Activated effector memory CD4-positive, alpha-beta T cell treated with anti-CD3 and anti-CD28 coated beads, Interleukin-2, amount 50 U/mL, for 16 hours (primary cell): Measurements from ENCODE around the gene NALCN.

ENCODE experiments used
- DNase-seq: peaks from one replicate; pipeline ENCODE4 v3.0.0-alpha.2; 2020

The NALCN gene

DNA sequence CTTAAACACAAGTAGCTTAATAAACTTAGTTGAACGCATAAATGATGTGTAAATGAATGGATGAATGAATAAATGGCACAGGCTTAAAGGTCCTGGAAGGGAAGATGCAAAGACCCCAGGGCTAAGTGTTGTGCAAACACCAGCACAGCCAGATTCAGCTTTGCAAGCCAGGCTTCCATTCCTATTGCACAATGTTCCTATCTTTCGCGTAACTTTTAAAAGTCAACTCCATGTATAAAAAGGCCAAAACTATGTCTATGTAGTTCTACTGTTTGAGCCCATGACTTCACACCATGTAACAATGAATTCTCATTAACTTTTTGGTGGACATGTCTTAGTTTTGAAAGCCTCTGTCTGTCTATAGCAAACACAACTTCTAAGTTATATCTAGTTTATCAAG lies 226.0 kb downstream of the NALCN start:
- no peak for DNase-seq

GRCh38 chr13:101185606-101186005 lies 230.7 kb downstream of the NALCN start:
- DNase-seq: no peak

DNA sequence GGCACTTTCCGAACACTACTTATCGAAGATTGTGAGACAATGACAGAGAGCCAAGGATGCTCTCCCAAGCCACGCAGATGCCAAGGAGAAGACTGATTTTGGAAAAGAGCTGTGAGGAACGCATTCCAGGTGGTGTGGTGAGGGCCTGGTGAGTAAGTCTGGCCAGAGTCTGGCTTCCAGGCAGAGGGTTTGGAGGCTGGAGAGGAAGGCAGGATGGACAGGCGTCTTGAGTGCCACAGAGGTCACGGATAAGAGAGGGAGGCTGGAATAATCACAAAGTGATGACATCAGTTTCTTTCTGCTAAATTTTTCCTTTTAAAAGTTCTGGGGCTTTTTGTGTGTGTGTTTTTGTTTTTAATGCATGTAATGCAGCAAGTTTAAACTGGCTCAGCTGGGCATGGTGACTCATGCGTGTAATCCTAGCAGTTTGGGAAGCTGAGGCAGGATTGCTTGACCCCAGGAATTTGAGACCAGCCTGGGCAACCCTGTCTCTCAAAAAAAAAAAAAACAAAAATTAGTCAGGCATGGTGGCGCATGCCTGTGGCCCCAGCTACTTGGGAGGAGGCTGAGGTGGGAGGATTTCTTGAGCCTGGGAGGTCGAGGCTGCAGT lies 235.1 kb downstream of the NALCN start:
- no peak for DNase-seq

- no peak for DNase-seq
These were observed 237.3 kb downstream of the NALCN start for GRCh38 chr13:101179021-101179420.

GRCh38 chr13:101178406-101178805 lies 237.9 kb downstream of the NALCN start:
- DNase-seq: no peak

GRCh38 chr13:101170306-101170705 lies 246.0 kb downstream of the NALCN start:
- DNase-seq: no peak

GRCh38 chr13:101157261-101157660 lies 259.0 kb downstream of the NALCN start:
- DNase-seq: no peak

DNA sequence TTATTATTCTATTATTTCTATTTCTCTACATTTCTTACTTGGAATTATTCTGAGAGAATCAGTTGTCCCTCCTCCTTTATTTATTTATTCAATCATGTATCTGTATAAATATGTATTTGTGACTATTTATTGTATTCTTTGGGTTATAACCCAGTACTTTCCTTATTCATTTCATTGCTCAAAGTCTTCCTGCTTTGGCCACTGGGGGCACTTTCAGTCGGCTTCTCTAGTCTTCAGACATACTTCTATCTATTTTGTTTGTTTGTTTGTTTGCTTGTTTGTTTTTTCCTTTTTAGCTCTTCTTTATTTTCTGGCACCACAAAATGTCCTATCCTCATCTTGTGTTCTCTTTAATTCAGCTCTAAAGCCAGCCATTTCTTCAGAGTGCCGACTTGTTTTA lies 260.4 kb downstream of the NALCN start:
- DNase-seq: no peak

DNA sequence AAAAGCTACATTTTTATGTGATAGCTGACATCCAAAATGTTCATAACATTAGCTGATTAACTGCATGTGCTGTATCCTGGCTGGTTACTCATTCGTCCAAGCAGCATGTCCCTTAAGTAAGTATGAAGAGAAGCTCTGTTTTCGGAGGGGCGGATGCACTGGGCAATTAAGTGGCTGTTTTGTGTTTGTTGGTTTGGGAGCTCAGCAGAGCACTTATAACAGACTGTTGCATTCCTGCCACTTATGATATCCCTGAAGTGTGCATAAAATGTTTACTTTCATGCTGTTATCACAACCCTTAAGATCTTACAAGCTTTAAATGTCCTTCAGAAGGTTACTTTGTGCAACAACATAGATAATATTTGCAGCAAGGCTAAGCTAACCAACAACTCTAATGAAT lies 264.1 kb downstream of the NALCN start:
- DNase-seq: no peak

DNA sequence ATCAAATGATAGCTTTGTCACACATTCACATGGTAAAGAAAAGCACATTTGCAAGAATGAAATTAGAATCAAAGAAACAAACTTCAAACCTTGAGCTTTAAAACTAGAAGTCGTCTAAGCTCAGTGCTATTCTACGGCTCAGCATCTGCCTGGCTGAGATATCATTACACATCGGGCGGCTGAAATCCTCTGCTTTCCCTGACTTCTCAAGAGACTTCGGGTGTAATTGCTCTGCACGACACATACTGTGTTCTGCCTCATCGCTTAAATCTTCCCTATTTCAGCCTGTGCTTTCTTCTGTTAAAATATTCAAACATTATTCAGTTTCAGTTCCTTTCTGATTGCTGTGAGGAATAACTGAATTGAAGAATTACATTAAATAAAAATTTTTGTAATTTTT lies 265.3 kb downstream of the NALCN start:
- no peak for DNase-seq

GRCh38 chr13:101149735-101150384 lies 266.4 kb downstream of the NALCN start:
- no peak for DNase-seq

DNA sequence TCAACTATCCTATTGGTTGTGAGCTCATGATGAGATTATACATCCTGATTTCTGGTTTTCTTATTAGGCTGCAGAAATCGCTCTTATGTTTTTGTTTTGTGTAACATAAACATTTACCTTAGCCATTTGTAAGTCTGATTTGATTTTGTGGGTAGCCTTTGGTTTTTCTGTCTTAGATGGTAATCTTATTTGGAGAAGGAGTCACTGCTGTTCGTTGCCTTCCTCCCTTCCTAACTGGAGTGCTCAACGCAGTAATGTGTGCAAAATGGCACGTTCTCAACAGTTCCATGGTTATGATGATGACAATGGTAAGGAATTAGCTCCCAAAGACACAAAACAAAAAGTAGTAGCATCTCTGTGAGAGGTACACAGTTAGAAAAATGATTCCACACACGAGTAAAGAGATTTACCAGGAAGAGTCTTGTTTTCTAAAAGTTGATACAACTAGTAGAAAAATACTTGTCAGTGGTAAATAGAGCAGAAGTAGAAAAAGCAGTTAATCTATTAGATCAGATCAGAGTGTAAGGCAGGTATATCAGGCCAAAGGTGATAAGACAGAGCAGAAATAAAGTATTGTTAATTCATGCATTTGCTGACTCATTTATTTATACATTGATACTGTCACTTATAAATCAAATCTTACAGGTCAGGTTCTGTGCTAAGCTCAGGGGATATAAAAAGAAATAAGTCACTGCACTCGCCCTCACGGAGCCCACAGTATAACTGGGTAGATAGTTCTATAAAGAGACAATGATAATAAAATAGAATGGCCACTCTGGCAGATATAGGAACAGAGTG lies 270.0 kb downstream of the NALCN start:
- no peak for DNase-seq

- DNase-seq: no peak
These were observed 271.4 kb downstream of the NALCN start for GRCh38 chr13:101144808-101145419.

DNA sequence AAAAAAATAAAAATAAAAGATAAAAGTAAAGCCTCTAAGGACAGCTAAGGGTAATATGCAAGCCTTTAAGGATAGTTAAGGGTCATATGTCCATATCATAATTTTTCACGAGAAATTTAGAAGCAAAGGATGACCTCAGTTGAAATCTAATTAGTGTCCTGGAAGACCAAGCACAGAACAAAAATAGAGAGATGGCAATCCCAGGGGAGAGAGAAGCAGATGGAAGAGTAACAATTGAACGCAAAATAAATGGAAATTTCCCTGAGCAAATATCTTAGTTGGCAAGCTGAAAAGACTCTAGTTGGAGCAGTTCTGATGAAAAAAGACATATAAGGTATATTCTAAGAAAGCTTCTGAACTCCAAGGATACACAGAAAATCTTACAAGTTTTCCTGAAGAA lies 275.4 kb downstream of the NALCN start:
- DNase-seq: no peak

DNA sequence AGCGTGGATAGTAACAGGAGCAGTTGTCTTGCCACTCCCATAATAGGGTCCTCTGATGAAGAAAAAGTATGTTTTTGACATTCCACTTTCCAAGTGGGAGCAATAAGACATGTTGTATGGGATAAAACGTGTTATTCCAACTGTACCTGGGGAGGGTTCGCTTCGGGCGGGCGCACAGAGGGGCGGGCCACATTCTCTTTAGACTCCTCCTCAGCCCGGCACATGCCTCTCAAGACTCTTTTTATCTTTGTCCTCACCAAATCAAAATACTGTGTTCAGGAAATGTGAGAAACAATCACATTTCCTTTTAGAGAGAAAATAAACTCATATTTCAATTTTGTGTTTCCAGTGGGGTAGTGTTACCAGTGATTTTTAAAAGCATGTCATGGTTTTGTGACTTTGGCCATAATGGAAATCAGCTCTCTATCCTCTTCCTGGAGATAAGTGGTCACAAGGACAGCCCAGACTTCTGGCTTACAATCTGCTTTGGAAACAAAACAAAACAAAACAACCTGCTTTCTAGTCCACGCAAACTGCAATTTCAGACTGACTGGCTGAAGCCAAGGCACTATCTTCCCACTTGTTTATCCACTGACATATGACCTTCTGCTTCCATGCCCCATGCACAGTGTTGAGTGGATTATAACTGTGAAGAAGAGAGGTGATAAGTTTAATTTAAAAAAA lies 276.1 kb downstream of the NALCN start:
- DNase-seq: no peak

- no peak for DNase-seq
These were observed 277.2 kb downstream of the NALCN start for GRCh38 chr13:101139081-101139480.

DNA sequence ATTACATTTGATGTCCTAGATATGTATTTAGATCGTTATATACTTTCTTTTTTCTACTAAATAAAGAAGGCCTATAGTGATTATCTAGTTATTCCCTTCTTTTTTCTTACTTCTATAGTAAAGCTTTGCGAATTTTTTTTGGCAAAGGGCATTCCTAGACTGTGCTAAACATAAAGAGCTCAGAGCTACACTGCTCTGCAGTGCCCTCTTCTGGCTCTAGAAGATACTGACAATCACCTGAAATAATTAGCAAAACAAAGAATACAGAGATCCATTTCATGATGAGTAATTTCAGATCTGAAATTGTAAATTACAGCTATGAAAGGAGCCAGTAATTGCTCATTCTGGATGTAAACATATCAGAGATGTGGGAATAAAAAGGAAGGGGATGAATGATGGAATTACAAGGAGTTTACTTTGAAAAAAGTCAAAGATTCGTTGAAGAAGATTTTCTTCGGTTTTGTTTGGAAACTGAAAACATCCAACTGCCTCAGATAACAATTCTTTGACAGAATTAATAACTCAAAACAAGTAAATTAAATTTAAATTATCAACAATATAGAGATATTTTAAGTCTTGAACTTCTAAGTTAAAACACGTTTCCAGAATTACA lies 288.5 kb downstream of the NALCN start:
- no peak for DNase-seq

DNA sequence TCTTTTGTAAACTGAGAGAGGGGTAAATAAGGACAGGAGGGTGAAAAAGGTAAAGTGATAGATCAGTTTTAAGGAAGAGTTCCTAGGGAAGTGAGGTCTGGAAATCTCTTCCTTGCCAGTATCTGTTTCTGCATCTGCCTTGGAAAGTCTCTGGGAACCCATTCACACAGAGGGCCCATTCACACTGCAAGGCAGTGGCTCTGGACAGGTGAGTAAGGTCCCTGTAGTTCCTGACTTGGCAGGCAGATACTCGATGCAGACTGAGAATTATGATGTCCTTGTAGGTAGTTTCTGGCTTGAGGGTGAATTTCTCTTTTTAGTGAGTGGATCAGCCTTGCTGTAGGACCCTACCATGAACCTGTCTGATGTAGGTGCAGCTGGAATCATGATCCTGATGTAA lies 293.3 kb downstream of the NALCN start:
- DNase-seq: no peak

GRCh38 chr13:101121608-101122007 lies 294.7 kb downstream of the NALCN start:
- no peak for DNase-seq

DNA sequence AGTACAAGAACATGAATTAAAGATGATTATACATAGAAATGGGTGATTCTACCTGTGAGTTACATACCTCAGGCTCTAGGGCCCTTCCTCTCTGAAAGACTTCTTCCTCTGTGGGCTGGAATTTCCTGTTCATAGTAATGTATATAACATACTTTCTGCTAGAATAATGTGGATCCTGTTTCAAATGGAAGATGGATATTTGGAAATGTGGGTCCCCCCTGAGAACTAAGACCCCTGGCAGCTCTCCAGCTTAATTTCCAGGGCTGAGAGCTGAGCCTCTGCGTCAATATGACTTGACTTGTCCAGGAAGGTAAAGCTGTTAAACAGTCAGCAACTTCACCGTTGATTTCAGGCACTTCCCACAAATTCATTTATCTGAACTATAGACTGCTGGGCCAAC lies 296.3 kb downstream of the NALCN start:
- DNase-seq: no peak

GRCh38 chr13:101116826-101117225 lies 299.5 kb downstream of the NALCN start:
- DNase-seq: no peak

DNA sequence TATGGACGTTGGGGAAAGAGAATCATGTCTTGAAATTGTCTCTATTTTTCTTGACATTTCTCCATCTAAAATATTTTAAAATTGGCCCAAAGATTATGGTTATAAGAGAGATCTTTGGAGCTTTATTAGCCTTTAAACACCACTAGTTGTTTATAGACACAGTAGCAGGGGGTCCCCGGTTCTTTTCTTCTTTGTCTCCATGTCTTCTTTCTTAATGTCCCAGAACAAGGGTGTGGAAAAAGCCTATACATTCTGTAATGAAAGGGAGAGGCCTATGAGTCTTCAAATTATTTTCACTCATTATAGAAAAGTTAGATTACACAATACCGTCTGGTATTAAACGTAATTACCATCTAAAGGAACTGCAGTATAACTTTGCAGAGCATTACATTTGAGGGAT lies 300.0 kb downstream of the NALCN start:
- DNase-seq: no peak

DNA sequence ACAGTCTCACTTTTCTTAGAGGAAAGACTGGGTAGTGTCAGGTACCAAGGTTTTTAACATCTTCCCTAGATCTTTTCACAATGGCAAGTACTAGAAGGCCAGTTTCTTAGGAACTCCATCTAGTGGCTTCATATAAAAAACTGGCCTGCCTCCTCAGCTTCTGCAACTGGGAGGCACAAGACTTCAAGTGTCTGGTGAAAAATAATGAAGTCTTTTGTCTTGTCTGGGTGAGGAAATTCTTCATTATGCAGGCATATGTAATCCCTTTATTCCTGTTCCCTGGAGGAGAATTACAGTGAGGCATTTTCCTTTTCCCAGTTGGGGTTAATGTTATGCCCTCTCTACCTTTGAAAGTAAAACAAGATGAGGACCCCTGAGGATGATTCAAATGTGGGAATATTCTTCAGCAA lies 300.5 kb downstream of the NALCN start:
- no peak for DNase-seq
